C4-2B (cell line): ENCODE results near the gene C3orf18.

Experiments used
- ZFX ChIP-seq: fragments of 450-650 bp; IDR thresholded peaks from 2 replicates; pipeline ENCODE4 v1.6.1; 2017
- TF ChIP-seq, protein P1 (sequence below): fragments of 450-650 bp; conservative IDR thresholded peaks from 2 replicates; pipeline ENCODE4 v1.5.1; 2017; ENCODE audit warnings: mild to moderate bottlenecking

DNA sequence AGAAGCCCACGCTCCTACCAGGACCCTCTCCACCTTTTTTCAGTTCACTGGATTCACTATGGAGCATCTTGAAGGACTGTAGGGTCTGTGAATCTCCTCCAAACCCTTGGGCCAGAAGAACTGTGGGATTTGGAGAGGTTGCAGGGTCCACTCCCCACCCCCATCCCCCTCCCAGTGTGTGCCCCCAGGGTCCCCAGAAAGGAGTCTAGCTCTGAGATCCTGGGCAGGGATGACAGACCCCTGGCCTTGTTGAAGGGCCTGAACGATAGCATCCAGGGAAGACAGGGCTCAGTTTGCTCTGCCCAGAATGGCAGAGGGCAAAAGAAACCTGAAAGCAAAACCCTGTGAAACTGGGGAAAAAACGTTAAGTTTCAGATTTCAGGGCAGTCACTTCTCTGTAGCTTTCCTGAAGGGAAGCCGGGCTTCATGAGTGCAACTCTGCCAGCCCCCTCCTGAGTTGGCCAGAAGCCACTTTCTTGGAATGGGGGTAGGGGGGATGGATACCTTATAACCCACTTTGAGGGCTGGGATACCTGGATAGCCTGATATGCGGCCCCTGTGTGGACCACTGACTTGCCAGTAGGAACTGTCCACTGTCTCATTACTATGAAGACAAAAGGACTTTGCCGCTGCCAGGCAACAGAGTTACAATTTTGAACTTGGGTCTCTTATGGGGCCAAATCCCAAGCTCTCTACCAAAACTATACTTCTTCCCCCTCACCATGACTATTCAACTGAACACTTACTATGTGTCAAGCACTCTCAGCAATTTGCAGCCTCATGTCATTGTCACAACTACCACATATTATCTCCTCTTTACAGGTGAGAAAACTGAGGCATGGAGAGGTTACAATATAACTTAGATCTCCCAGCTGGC is 45.7 kb upstream of the C3orf18 start:
- TF ChIP-seq, protein P1, sequence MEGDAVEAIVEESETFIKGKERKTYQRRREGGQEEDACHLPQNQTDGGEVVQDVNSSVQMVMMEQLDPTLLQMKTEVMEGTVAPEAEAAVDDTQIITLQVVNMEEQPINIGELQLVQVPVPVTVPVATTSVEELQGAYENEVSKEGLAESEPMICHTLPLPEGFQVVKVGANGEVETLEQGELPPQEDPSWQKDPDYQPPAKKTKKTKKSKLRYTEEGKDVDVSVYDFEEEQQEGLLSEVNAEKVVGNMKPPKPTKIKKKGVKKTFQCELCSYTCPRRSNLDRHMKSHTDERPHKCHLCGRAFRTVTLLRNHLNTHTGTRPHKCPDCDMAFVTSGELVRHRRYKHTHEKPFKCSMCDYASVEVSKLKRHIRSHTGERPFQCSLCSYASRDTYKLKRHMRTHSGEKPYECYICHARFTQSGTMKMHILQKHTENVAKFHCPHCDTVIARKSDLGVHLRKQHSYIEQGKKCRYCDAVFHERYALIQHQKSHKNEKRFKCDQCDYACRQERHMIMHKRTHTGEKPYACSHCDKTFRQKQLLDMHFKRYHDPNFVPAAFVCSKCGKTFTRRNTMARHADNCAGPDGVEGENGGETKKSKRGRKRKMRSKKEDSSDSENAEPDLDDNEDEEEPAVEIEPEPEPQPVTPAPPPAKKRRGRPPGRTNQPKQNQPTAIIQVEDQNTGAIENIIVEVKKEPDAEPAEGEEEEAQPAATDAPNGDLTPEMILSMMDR, result no peak
- TF ChIP-seq ZFX, result no peak
